Measurements from ENCODE around the gene SAMD14. TPM values are rescaled to one million over a fixed set of nuclear protein-coding genes. Genes with fewer than 3 reads are reported as not detected.

The SAMD14 gene
- total RNA-seq, 2 experiments from 2014 or later: 0.77 to 1.1 TPM

- intact Hi-C loops (cut with DNase I, micrococcal nuclease): no loop called here
- ChIA-PET CTCF (interaction anchor here (0.5 to 3.3 kb wide), 19 partner anchors 9 to 242 kb away, joined by 3 to 22 read pairs (median 4); partner anchors contain the start of genes COL1A1 and SAMD14), POLR2A (interaction anchor here (0.9 kb wide), 1 partner anchor 9 kb away, joined by 3 read pairs; no protein-coding TSS in a partner anchor)
- Mint-ChIP-seq H3K9me3 (ENCODE audit: low read depth) (no peaks in the 10 kb centered on the region), H3K4me3 (no peak overlapping the region), H3K36me3 (ENCODE audit: low read depth) (peaks cover 80% of the 10 kb centered on the region), H3K27me3 (no peaks in the 10 kb centered on the region), H3K4me1 (peaks cover 45% of the 10 kb centered on the region), H3K27ac (no peak overlapping the region)
- DNase-seq (no peak), ATAC-seq (no peak)
Observed at GRCh38 chr17:50139185-50139783, 9.3 kb upstream of the SAMD14 start.

- H3K36me3 Mint-ChIP-seq (ENCODE audit: low read depth): peaks cover 64% of the 10 kb centered on the region
- H3K27me3 Mint-ChIP-seq: no peaks in the 10 kb centered on the region
- intact Hi-C loops (cut with DNase I, micrococcal nuclease): no loop called here
- H3K9me3 Mint-ChIP-seq (ENCODE audit: low read depth): no peaks in the 10 kb centered on the region
- no peak for ATAC-seq
- ChIA-PET CTCF (interaction anchor here (0.6 to 1.0 kb wide), 3 partner anchors 23 to 225 kb away, joined by 3 to 4 read pairs (median 3); no protein-coding TSS in a partner anchor), POLR2A (interaction anchor here (0.6 kb wide), 1 partner anchor 43 kb away, joined by 3 read pairs; no protein-coding TSS in a partner anchor)
- peaks cover 28% of the 10 kb centered on the region for H3K4me1 Mint-ChIP-seq
- no peak overlapping the region for H3K27ac Mint-ChIP-seq
- DNase-seq: no peak
- no peak overlapping the region for H3K4me3 Mint-ChIP-seq
Observed at GRCh38 chr17:50137042-50137441, 7.1 kb upstream of the SAMD14 start.

- ATAC-seq (no peak), DNase-seq (no peak)
- Mint-ChIP-seq H3K4me3 (no peak overlapping the region), H3K36me3 (ENCODE audit: low read depth) (peaks cover 55% of the 10 kb centered on the region), H3K27ac (no peak overlapping the region), H3K4me1 (peaks cover 26% of the 10 kb centered on the region), H3K27me3 (no peaks in the 10 kb centered on the region), H3K9me3 (ENCODE audit: low read depth) (no peaks in the 10 kb centered on the region)
- intact Hi-C loops (cut with DNase I, micrococcal nuclease): no loop called here
- ChIA-PET CTCF (interaction anchor here (0.9 to 1.7 kb wide), 4 partner anchors 10 to 42 kb away, joined by 3 to 6 read pairs (median 4); no protein-coding TSS in a partner anchor), POLR2A (interaction anchor here (0.6 kb wide), 2 partner anchors 18 to 42 kb away, joined by 3 read pairs; no protein-coding TSS in a partner anchor)
Observed at GRCh38 chr17:50136096-50136687, 6.2 kb upstream of the SAMD14 start.

GRCh38 chr17:50135316-50136095, 5.5 kb upstream of the SAMD14 start:
- peaks cover 4% of the 10 kb centered on the region for H3K27me3 Mint-ChIP-seq
- peaks cover 49% of the 10 kb centered on the region for H3K36me3 Mint-ChIP-seq (ENCODE audit: low read depth)
- POLR2A ChIA-PET: interaction anchor here (0.6 kb wide), 1 partner anchor 19 kb away, joined by 3 read pairs; no protein-coding TSS in a partner anchor
- H3K4me3 Mint-ChIP-seq: no peak overlapping the region
- DNase-seq: no peak
- CTCF ChIA-PET: interaction anchor here (1.0 to 1.7 kb wide), 2 partner anchors 10 to 26 kb away, joined by 3 to 6 read pairs; no protein-coding TSS in a partner anchor
- no peak overlapping the region for H3K27ac Mint-ChIP-seq
- no peak for ATAC-seq
- no peaks in the 10 kb centered on the region for H3K9me3 Mint-ChIP-seq (ENCODE audit: low read depth)
- H3K4me1 Mint-ChIP-seq: peaks cover 26% of the 10 kb centered on the region
- intact Hi-C loops (cut with DNase I, micrococcal nuclease): no loop called here

GRCh38 chr17:50134206-50135110, 4.5 kb upstream of the SAMD14 start:
- ATAC-seq (no peak), DNase-seq (no peak)
- H3K27ac Mint-ChIP-seq: no peak overlapping the region
- ChIA-PET CTCF (no interaction called here), POLR2A (no interaction called here)
- H3K36me3 Mint-ChIP-seq (ENCODE audit: low read depth): peaks cover 39% of the 10 kb centered on the region
- H3K4me1 Mint-ChIP-seq: peaks cover 21% of the 10 kb centered on the region
- intact Hi-C loops (cut with DNase I, micrococcal nuclease): no loop called here
- H3K9me3 Mint-ChIP-seq (ENCODE audit: low read depth): no peaks in the 10 kb centered on the region
- peaks cover 6% of the 10 kb centered on the region for H3K27me3 Mint-ChIP-seq
- no peak overlapping the region for H3K4me3 Mint-ChIP-seq

GRCh38 chr17:50133769-50134099, 3.8 kb upstream of the SAMD14 start:
- Mint-ChIP-seq H3K4me3 (no peak overlapping the region), H3K4me1 (peaks cover 25% of the 10 kb centered on the region), H3K27me3 (peaks cover 8% of the 10 kb centered on the region), H3K36me3 (ENCODE audit: low read depth) (peaks cover 33% of the 10 kb centered on the region), H3K9me3 (ENCODE audit: low read depth) (no peaks in the 10 kb centered on the region), H3K27ac (no peak overlapping the region)
- intact Hi-C loops (cut with DNase I, micrococcal nuclease): no loop called here
- DNase-seq: no peak
- ATAC-seq: no peak
- ChIA-PET POLR2A (no interaction called here), CTCF (no interaction called here)

- Mint-ChIP-seq H3K27ac (no peak overlapping the region), H3K4me1 (peaks cover 28% of the 10 kb centered on the region), H3K36me3 (ENCODE audit: low read depth) (peaks cover 27% of the 10 kb centered on the region), H3K27me3 (peaks cover 13% of the 10 kb centered on the region), H3K4me3 (no peak overlapping the region), H3K9me3 (ENCODE audit: low read depth) (no peaks in the 10 kb centered on the region)
- no peak for DNase-seq
- ATAC-seq: no peak
- ChIA-PET POLR2A (interaction anchor here (0.7 kb wide), 1 partner anchor 39 kb away, joined by 4 read pairs; no protein-coding TSS in a partner anchor), CTCF (interaction anchor here (0.7 kb wide), 1 partner anchor 42 kb away, joined by 3 read pairs; no protein-coding TSS in a partner anchor)
- intact Hi-C loops (cut with DNase I, micrococcal nuclease): no loop called here
Observed at GRCh38 chr17:50133028-50133768, 3.2 kb upstream of the SAMD14 start.

- DNase-seq (no peak), ATAC-seq (no peak)
- peaks cover 13% of the 10 kb centered on the region for H3K27me3 Mint-ChIP-seq
- ChIA-PET POLR2A (interaction anchor here (0.7 kb wide), 1 partner anchor 38 kb away, joined by 4 read pairs; no protein-coding TSS in a partner anchor), CTCF (interaction anchor here (0.5 to 1.2 kb wide), 4 partner anchors 9 to 1377 kb away, joined by 3 to 4 read pairs (median 3); no protein-coding TSS in a partner anchor)
- peaks cover 18% of the 10 kb centered on the region for H3K36me3 Mint-ChIP-seq (ENCODE audit: low read depth)
- no peak overlapping the region for H3K4me3 Mint-ChIP-seq
- peaks cover 28% of the 10 kb centered on the region for H3K4me1 Mint-ChIP-seq
- peak overlapping the region; percentile 6 for H3K27ac Mint-ChIP-seq
- no peaks in the 10 kb centered on the region for H3K9me3 Mint-ChIP-seq (ENCODE audit: low read depth)
- intact Hi-C loops (cut with DNase I, micrococcal nuclease): no loop called here
Observed at GRCh38 chr17:50132104-50132794, 2.3 kb upstream of the SAMD14 start.

- CTCF ChIA-PET: interaction anchor here (0.6 to 2.4 kb wide), 10 partner anchors 8 to 141 kb away, joined by 3 to 8 read pairs (median 3); no protein-coding TSS in a partner anchor
- Mint-ChIP-seq H3K36me3 (ENCODE audit: low read depth) (peaks cover 7% of the 10 kb centered on the region), H3K4me1 (peaks cover 28% of the 10 kb centered on the region), H3K4me3 (peak overlapping the region; percentile 53), H3K27me3 (peaks cover 13% of the 10 kb centered on the region), H3K9me3 (ENCODE audit: low read depth) (no peaks in the 10 kb centered on the region), H3K27ac (peak overlapping the region; percentile 19)
- intact Hi-C loops (cut with DNase I, micrococcal nuclease): loop anchor here in 1 of 2 experiments (2.0 kb wide), 1 partner anchor 36 kb away; the partner anchor contains the start of gene PDK2
- DNase-seq (peak; percentile 47), ATAC-seq (peak; percentile 30)
- POLR2A ChIA-PET: no interaction called here
Observed at GRCh38 chr17:50130559-50131305, 772 bp upstream of the SAMD14 start.
